GM18519 (cell line): ENCODE measurements around the gene RNU6-9.

Experiments used
- ATAC-seq: cut with Tn5 transposase; IDR thresholded peaks from one replicate; pipeline ENCODE4 v1.9.1; 2021; ENCODE audit warnings: mild to moderate bottlenecking, moderate library complexity; ENCODE audit not compliant: unreplicated experiment, low FRiP score

The RNU6-9 gene

DNA sequence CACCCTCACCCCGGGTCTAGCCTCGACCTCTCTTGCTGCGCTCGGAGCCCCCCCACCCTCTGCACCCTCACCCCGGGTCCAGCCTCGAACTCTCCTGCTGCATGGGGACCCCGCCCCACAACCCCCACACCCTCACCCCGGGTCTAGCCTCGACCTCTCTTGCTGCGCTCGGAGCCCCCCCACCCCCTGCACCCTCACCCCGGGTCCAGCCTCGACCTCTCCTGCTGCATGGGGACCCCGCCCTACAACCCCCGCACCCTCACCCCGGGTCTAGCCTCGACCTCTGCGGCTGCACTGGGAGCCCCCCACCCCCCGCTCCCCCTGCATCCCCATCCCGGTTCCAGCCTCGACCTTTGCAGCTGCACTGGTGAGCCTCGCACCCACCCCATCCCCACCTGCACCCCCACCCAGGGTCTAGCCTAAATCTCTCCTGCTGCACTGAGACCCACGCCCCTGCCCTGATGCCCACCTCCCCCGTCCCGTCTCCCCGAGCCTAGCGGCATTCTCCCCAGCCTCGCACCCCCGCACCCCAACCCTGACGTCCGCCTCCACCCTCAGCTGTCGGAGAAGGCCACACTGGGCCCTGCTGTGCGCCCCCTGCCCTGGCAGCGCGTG is 32.0 kb upstream of the RNU6-9 start:
- no peak for ATAC-seq

- no peak for ATAC-seq
These were observed 31.3 kb upstream of the RNU6-9 start for GRCh38 chr19:861756-862580.

- no peak for ATAC-seq
These were observed 30.5 kb upstream of the RNU6-9 start for GRCh38 chr19:862581-863314.

- no peak for ATAC-seq
These were observed 30.0 kb upstream of the RNU6-9 start for GRCh38 chr19:863315-863620.

GRCh38 chr19:866769-867300 is 26.4 kb upstream of the RNU6-9 start:
- no peak for ATAC-seq

DNA sequence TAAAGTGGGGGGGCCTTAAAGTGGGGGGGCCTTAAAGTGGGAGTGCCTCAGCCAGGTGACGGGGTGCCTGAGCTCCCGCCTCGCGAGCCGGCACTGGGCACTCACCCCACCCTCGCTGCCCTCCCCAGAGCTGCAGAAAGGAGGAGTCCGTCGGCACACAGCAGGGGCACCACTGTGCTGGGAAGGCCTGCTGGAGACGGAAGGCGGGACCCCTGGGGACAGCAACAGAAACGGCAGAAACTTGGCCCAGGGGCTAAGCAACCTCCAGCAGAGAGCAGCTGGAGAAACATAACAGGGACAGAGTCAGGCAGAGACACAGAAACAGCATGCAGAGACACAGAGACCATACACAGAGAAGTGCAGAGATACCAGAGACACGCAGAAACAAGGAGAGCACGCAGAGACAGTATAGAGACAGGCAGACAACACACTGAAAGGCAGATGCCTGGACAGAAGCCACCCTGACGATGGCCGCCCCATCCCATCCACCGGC is 25.9 kb upstream of the RNU6-9 start:
- ATAC-seq: no peak

GRCh38 chr19:867855-868457 is 25.3 kb upstream of the RNU6-9 start:
- no peak for ATAC-seq

GRCh38 chr19:868458-869244 is 24.6 kb upstream of the RNU6-9 start:
- ATAC-seq: no peak

- no peak for ATAC-seq
These were observed 23.8 kb upstream of the RNU6-9 start for GRCh38 chr19:869245-870177.

GRCh38 chr19:870314-870713 is 23.0 kb upstream of the RNU6-9 start:
- no peak for ATAC-seq

GRCh38 chr19:870963-871401 is 22.3 kb upstream of the RNU6-9 start:
- no peak for ATAC-seq

GRCh38 chr19:871446-872265 is 21.6 kb upstream of the RNU6-9 start:
- ATAC-seq: no peak

DNA sequence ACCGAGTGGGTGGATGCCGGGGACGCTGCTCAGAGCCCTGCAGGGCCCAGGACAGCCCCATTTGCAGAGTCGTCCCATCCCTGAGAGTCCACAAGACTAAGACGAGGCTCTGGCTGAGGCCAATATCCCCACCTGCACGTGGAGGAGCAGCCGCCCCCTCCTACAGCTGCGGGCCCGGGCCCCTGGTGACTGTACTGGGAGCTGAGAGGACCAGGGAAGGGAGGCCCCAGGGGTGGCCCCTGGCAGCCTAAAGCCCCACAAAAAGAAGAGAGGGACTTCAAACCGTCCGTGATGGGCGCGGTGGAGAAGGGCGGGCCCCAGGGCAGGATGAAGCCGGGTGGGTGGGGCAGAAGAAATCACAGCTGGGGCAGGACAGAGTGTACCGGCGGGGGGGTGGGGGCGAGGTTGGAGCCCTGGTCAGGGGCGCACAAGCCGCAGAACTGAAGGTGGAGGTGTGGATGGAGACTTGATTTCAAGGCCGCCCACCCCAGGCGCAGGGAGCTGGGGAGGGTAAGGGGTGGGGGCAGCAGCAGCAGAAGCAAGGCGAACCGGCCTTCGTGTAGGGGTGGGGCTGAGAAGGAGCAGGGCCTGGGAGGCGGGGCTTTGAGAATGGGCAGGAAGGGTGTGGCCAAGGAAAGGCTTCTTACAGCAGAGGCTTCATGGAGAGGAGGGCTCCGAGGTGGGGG is 20.9 kb upstream of the RNU6-9 start:
- no peak for ATAC-seq

DNA sequence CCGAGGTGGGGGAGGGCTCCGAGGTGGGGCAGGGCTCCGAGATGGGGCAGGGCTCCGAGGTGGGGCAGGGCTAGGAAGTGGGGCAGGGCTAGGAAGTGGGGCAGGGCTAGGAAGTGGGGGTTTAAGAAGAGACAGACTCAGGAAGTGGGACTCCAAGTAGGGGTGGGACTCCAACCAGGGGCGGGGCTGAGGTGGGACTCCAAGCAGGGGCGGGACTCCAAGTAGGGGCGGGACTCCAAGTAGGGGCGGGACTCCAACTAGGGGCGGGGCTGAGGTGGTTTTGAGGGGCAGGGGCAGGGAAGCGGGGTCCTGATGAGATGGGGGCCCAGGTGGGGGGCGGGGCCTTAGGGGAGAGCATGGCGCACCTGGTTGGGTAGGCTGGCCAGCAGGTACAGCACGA is 20.2 kb upstream of the RNU6-9 start:
- no peak for ATAC-seq

DNA sequence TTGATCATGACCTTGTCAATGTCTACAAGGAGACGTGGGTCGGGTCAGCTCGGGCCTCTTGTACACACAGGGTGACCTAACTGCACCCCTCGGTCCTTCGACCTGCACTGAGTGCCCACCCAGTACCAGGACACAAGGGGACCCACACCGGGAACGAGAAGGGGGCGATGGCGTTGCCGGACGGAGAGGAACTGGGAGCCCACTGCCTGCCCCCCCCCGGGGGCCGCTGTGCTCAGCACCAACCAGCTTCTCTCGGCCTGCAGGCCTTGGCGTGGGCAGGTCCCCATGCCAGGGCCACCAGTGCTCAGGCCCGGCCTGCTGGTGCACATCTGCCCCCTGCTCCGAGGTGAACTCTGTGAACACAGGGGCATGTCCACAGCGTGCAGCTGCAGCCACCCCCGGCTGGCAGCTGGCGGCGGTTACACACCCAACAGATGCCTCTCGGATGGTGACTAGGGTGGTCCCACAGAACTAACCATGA is 19.7 kb upstream of the RNU6-9 start:
- no peak for ATAC-seq

DNA sequence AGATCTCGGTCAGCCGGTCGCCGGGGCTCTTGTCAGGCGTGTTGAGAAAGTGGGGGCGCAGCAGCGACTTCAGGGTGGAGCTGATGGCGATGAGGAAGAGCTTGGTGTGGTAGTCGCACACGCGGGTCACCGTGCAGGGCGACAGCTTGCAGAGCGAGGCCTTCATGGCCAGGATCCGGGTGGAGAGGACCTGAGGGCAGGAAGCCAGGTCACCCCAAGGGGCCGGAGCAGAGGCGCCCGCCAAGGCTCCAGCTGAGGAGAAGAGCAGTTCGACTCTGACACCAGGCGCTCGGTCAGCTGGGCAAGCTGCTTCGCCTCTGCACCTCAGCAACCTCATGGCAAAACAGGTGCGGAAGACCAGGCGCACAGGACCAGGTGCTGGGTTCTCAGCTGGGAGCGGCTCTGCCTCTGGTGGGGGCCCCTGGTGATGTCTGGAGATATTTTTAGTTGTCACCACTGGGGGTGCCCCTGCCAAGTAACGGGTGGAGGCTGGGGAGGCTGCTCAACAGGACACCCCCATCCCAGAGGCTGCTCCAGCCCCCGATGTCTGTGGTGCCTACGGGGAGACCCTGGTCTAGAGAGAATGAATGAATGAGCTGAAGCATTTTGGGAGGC is 17.9 kb upstream of the RNU6-9 start:
- no peak for ATAC-seq

GRCh38 chr19:876089-876488 is 17.2 kb upstream of the RNU6-9 start:
- ATAC-seq: no peak
